ENCODE measurements around the gene TTC8.
"Not testable (repeated sequence)": the region's sequence is repeated elsewhere in the genome, so short reads cannot be mapped to it uniquely, and the experiment has no call there.

Gene TTC8

GRCh38 chr14:88825503-88825902 is 1.1 kb downstream of the TTC8 start:
- DNase-seq = no peak

- peak; percentile 36 to 42 for DNase-seq
These were observed 4.7 kb downstream of the TTC8 start for GRCh38 chr14:88829188-88829587.

DNA sequence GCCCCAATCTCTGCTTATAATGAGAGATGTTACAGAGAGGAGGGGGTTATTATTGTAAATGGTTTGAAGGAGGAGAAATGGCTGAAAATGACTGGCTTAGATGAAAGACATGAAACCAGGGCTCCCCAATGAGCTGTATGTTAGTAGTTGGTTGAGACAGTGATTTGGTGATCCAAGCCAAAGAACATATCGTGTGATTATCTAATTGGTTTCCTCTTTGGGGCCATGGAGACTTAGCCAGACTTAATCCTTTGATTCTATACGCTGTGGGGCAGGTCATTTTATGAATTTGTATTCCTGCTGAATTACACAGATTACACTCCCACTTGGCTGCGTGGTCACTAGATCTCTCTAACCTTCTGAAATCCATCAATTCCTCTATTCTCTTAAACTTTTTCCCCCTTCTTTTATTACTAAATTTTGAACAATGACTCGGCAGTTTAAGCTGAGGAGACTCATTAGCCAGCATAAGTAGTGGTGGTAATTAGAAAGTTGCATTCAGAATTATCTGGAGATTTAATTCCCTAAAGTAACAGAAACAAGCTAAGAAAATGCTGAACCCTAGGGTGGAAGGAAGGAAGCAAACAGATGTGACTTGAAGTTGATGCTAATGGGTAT is 5.3 kb downstream of the TTC8 start:
- DNase-seq = peak; percentile 21 to 46

GRCh38 chr14:88831284-88831683 is 6.8 kb downstream of the TTC8 start:
- DNase-seq = no peak

- no peak for DNase-seq
These were observed 10.5 kb downstream of the TTC8 start for GRCh38 chr14:88834883-88835431.

- DNase-seq = no peak
These were observed 11.2 kb downstream of the TTC8 start for GRCh38 chr14:88835661-88836060.

DNA sequence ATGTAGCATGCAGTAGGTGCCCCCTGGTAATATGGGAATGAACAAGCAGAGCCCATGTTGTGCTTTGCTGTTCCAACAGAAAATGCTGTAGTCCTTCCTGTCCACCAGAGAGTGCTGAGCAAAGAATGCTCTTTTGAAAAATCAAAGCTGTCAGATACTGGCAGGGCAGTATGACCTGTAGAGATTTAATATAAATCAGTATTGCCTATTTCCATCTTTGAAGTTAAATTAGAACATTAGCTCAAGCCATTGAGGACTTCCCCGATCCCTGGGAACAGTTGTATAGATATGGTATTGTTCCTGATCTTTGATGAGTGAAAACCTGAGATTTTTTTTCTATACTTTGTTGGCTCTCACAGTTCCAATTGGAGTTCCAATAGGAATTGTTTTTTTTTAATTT is 13.0 kb downstream of the TTC8 start:
- DNase-seq = no peak

- no peak for DNase-seq
These were observed 13.6 kb downstream of the TTC8 start for GRCh38 chr14:88838015-88838414.

DNA sequence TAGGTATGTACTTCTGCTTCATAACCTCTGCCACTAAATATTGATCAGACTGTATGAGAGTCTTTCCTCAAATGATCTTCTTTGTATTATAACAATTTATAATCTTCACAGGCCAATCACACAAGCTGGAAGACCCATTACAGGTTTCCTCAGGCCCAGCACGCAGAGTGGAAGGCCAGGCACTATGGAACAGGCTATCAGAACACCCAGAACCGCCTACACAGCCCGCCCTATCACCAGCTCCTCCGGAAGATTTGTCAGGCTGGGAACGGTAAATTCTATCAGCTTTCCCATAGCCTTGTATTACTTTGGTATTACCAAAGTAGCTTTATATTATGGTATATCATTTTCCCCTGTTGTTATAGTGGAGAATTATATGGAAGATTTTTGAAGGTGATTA is 16.5 kb downstream of the TTC8 start:
- no peak for DNase-seq

DNA sequence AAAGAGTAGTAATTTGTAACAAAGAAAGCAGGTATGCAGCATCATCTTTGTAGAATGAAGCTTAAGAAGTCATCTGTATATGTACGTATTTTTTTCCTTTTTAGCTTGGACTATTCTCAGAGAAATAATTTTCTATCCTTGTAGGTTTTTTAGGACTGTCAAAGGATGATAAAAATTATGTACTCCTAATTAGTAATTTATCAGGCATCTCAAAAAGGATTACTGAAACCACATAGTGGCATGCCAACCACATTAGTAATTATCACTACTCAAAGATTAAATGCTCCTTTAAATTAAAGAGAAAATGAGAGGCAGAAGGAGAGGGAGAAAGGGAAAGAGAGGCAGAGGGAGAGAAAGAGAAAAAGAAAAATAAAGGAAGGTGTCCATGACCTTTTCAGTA is 17.3 kb downstream of the TTC8 start:
- DNase-seq = no peak

DNA sequence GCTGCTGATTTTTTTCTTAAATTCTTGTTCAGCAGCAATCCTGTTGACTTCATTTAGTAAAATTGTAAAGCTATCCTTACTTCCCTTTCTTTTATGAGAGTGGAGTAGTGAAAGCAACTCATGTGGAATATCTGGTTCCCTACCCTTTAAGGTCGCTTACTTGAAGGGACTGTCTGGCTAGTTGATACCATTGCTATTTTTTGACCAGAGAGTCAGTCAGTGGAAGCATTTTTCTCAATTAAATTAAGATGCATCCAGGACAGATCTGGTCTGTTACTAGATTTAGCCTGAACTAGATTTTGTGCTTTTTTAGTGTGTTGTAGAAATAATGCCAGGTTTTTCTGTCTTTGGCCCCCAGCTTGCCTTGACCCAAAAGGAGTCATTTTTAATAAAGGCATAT is 18.0 kb downstream of the TTC8 start:
- no peak for DNase-seq

DNA sequence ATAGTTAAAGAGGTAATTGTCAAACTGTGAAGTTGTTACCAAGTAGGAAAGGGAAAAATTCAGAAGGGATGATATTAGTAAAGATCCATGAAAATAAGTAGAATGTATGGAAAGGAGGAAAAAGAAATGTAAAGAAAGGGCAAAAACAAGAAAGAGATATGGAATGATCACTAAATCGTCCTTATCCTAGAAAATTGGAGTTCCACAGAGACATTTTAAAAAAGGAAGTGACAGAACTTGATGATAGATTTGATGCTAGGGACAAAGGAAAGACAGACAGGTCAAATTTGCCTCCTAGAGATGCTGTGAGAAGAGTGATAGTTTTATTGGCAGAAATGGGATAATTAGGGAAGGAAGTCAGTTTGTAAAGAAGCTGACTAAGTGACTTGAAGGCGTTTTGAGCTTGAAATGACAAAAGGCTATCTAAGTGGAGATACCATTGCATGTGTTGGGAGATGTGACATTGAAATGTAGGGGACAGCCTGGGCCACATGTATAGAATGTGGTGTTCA is 20.6 kb downstream of the TTC8 start:
- DNase-seq = no peak

DNA sequence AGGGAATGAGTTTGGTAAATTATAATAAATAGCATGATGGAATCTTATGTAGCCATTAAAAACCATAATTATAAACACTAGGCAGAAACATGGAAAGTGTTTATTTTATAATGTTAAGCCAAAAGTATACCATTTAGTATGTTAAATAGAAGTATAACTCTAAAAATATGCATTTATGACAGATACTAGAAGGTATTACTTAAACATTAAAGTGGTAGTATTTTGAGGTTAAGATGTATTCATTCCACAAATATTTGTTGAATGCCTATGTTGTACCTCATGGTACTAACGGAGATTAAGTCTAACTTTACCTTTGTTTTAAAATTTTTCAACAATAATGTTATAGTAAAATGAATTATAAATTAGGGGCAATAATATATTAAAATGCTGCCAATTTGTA is 24.1 kb downstream of the TTC8 start:
- no peak for DNase-seq

DNA sequence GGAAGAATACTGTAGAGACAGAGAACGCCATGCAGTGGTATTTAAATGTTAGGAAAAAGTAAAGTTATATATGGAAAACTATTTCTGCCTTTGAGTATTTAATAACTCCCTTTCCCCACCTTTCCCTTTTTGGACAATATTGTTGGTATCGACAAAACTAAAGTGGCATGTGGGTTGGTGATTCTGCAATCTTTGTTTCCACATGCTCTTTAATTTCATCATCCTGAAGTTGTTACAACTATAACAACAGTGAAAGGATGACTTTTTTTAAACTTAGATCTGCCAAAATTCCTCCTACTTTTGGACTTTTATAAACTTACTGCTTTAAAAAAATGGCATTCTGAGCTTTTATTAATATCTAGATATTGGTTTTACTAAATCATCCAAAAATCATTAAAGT is 25.3 kb downstream of the TTC8 start:
- DNase-seq = peak; percentile 24 to 52

DNA sequence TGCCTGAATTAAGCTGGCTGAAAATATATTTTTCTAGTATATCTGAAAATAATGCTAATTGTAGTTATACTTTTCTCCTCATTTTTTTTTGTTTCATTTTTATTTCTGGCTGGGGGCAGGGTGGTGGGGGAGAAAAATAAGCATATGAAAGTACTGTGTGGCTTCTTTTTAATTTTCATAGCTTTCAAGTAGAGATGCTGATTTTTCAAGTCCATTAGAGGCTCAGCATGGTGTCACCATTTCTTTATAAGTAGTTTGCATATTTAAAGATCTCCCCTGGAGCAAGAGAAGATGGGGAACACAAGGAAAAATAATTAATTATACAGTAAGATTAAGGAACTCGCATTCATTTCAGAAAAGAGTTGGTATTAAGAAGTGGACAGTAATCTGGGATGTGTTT is 27.1 kb downstream of the TTC8 start:
- no peak for DNase-seq

DNA sequence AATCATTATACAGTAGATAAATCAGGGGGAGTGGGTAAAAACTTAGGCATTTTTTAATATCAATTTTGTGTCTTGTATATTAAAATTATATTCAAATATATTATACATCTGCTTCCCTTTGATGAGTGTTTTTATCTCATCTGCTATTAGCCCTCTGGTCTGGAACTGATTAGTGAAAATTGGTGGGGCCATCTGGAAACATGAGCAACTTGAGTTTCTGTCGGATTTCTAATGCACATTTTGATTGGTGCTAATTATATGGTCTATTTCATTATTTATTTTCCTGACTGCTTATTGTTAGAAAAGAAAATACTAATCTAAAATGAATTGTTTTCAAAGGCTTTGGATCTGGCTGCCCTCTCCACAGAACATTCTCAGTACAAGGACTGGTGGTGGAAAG is 28.2 kb downstream of the TTC8 start:
- no peak for DNase-seq

- DNase-seq = no peak
These were observed 28.7 kb downstream of the TTC8 start for GRCh38 chr14:88853129-88853528.

DNA sequence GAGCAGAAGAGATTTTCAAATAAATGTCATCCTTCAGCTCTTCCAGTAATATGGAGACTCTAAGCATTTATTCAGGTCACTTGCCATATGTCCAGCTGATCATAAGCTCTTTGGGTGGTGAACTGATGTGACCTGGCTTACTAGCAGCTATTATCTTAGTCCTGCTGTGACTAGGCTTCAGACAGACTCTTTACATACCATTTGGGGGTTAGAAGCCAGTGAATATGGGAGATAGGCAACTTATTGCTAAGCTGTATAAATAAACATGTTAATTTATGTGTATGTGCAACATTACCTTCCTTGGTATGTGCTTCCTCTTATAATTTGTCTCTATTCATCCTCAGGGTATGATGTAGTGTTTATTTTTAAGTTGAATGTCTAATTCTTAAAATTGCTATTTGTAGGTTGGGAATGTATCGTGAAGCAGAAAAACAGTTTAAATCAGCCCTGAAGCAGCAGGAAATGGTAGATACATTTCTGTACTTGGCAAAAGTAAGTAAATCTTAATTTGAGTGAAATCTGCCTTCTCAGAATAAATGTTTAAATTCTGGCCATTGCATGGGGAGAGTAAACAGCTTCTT is 32.4 kb downstream of the TTC8 start:
- no peak for DNase-seq

- DNase-seq = not testable (repeated sequence)
These were observed 33.4 kb downstream of the TTC8 start for GRCh38 chr14:88857861-88858260.

DNA sequence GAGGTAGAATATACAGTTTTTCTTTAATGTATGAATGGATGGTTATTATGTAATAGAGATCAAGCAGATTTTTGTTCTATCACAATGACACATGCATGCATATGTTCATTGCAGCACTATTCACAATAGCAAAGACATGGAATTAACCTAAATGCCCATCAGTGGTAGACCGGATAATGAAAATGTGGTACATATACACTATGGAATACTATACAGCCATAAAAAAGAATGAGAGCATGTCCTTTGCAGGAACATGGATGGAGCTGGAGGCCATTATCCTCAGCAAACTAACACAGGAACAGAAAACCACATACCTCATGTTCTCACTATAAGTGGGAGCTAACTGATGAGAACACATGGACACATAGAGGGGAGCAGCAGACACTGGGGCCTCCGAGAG is 34.7 kb downstream of the TTC8 start:
- DNase-seq = not testable (repeated sequence)

DNA sequence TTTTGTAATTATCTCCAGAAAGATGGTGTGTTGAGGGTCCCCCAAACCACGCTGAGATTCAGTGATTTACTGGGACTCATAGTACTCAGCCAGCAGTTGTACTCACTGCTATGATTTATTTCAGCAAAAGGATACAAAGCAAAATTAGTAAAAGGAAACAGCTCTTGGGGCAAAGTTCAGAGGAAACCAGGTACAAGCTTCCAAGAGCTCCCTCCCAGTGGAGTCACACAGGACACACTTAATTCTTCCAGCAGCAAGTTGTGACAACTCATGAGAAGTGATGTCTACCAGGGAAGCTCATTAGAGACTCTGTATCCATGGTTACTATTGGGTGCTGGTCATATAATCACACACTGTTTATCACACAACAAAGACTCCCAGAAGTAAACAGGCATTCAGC is 38.7 kb downstream of the TTC8 start:
- no peak for DNase-seq

- no peak for DNase-seq
These were observed 39.7 kb downstream of the TTC8 start for GRCh38 chr14:88864198-88864597.

GRCh38 chr14:88866305-88866704 is 41.9 kb downstream of the TTC8 start:
- no peak for DNase-seq

DNA sequence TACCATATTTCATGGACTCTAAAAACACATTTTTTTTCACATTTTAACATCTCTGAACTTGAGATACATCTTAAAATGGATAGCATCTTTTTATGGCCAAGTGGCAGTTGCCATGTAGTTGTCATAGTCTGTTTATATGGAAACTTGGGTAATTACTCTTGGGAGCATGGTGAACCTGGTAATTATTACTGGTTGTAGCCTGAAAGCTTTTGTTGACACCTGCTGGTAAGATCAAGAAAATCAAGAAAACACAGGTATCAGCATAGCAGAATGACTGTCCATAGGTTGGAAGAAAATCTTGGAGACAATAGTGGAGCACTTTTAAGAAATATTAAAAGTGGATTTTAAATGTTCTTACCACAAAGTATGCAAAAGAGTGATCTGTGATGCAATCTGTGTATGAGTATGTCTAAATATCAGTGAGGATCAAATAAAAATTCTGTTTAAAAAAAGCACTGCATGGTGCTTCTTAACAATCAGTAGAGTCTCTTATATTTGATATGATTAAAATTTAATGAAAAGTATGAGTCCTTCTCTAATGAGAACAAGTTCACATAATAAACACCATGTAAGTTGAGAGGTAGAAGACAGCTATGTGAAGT is 44.2 kb downstream of the TTC8 start:
- DNase-seq = peak; percentile 41 to 47
